ENCODE results near the gene IGFL2. TPM values are rescaled to one million over a fixed set of nuclear protein-coding genes. Genes with fewer than 3 reads are reported as not detected.
A peak's percentile ranks its signal among the peaks of the same experiment; 100 is the strongest.
"Not testable (repeated sequence)": the region's sequence is repeated elsewhere in the genome, so short reads cannot be mapped to it uniquely, and the experiment has no call there.

Gene IGFL2
- total RNA-seq, 1 donor from 2014 or later = 0.23 TPM

DNA sequence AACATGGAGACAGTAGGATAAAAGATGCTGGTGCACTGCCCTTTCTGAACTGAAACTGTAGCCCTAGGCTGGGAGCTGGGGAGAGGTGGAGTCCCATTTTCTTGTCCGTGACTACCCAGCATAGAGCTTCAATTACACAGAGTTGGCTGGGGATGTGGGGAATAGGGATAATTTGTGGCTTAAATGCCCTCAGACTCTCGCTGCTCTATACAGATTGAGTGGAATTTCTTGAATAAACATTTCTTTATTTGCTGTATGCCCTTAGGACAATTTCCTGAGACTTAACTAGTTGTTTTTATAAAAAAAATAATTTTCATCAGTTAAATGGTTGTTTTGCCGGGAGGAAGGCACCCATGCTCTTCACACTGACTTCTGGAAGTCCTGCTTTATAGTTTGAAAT lies 7.2 kb downstream of the IGFL2 start:
- Mint-ChIP-seq H3K9me3 (no peaks in the 10 kb centered on the region), H3K4me1 (ENCODE audit: low read depth) (no peaks in the 10 kb centered on the region), H3K4me3 (no peak overlapping the region), H3K27me3 (ENCODE audit: insufficient read depth) (peaks cover 22% of the 10 kb centered on the region), H3K27ac (no peak overlapping the region), H3K36me3 (ENCODE audit: low read depth) (no peaks in the 10 kb centered on the region)
- intact Hi-C loops (cut with micrococcal nuclease) = no loop called here
- DNase-seq (ENCODE audit: low spot score) = no peak

DNA sequence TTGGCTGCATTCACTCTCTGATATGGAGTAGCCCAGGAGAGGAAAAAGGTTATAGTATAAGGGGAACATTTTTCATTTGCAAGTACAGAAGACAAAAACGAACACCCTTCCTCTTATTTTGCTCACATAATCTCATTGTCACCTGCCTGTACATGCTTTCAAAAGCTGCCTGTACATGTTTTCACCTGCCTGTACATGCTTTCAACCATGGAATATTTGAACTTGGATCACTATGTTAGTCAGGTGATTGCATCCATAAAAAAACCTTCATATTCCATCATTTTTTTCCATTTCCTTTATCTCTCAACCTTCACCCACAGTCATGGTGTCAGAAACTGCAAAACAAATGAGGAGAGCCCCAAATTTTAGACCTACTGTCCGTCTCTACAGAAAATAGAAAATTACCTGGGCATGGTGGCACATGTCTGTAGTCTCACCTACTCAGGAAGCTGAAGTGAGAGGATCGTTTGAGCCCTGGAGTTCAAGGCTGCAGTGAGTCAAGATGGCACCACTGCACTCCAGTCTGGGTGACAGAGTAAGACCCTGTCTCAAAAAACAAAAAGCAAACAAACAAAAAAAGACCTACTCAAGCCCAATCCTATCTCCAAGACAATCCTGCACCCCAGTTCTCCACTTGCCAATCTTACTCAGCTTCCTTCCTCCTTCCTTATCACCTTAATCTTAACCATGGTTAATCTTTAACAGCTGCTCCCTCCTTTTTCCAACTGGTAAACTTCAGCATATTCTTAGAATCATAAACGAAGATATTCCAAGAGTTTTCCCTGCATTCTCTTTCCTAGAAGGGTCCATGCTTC lies 11.6 kb downstream of the IGFL2 start:
- intact Hi-C loops (cut with micrococcal nuclease) = no loop called here
- H3K4me3 Mint-ChIP-seq = no peak overlapping the region
- peaks cover 11% of the 10 kb centered on the region for H3K27me3 Mint-ChIP-seq (ENCODE audit: insufficient read depth)
- peaks cover 9% of the 10 kb centered on the region for H3K9me3 Mint-ChIP-seq
- H3K27ac Mint-ChIP-seq = no peak overlapping the region
- H3K36me3 Mint-ChIP-seq (ENCODE audit: low read depth) = no peaks in the 10 kb centered on the region
- no peak for DNase-seq (ENCODE audit: low spot score)
- H3K4me1 Mint-ChIP-seq (ENCODE audit: low read depth) = no peaks in the 10 kb centered on the region

DNA sequence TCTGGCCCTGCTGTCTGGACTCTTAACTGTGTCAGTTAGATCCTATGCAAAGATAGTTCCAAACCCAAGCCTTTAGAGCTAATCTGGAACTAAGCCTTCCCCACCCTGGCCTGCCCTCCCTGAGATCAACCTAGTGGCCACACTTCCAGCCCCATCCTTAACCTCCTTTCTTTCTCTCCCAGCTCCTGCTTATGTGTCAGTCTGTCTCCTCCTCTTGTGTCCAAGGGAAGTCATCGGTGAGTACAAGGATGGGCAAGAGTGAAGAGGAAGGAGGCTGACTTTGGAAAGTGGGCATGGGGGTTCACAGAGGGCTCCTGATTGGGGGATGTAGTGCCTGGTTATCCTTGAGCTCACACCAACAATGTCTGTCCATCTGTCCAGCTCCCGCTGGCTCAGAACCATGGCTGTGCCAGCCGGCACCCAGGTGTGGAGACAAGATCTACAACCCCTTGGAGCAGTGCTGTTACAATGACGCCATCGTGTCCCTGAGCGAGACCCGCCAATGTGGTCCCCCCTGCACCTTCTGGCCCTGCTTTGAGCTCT lies 12.3 kb downstream of the IGFL2 start:
- DNase-seq (ENCODE audit: low spot score) = no peak
- Mint-ChIP-seq H3K27me3 (ENCODE audit: insufficient read depth) (peaks cover 11% of the 10 kb centered on the region), H3K4me1 (ENCODE audit: low read depth) (no peaks in the 10 kb centered on the region), H3K27ac (no peak overlapping the region), H3K36me3 (ENCODE audit: low read depth) (no peaks in the 10 kb centered on the region), H3K9me3 (peaks cover 9% of the 10 kb centered on the region), H3K4me3 (no peak overlapping the region)
- intact Hi-C loops (cut with micrococcal nuclease) = no loop called here

DNA sequence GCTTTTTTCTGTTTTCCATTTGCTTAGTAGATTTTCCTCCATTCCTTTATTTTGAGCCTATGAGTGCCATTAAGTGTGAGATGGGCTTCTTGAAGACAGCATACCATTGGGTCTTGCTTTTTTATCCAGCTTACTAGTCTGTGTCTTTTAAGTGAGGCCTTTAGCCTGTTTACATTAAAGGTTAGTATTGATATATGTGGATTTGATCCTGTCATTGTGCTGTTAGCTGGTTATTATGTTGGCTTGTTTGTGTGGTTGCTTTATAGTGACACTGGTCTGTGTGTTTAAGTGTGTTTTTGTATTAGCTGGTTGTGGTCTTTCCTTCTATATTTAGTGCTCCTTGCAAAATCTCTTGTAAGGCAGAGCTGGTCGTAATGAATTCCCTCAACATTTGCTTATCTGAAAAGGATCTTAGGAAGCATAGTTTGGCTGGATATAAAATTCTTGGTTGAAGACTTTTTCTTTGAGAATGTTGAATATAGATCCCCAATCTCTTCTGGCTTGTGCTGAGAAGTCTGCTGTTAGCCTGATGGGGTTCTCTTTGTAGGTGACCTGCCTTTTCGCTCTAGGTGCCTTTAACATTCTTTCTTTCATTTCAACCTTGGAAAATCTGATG lies 13.7 kb downstream of the IGFL2 start:
- H3K36me3 Mint-ChIP-seq (ENCODE audit: low read depth); H3K27ac Mint-ChIP-seq; H3K4me1 Mint-ChIP-seq (ENCODE audit: low read depth); H3K9me3 Mint-ChIP-seq; intact Hi-C loops (cut with micrococcal nuclease); H3K4me3 Mint-ChIP-seq; DNase-seq (ENCODE audit: low spot score): not testable (repeated sequence)
- peaks cover 11% of the 10 kb centered on the region for H3K27me3 Mint-ChIP-seq (ENCODE audit: insufficient read depth)

DNA sequence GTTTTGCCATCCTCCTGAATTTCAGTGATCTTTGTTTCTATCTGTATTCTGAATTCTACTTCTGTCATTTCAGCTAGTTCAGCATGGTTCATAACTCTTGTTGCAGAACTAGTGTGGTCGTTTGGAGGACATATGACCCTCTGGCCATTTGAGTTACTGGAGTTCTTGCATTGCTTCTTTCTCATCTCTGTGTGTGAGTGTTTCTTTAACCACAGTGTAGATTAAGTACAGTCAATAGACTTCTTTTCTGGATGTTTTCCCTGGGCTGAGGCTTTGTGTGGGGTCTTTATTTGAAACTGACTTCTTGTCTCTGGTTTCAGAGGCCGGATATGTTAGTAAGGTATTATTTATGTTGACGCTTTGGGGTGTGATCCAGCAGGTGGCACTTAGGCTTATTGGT lies 14.7 kb downstream of the IGFL2 start:
- intact Hi-C loops (cut with micrococcal nuclease) = no loop called here
- no peak overlapping the region for H3K27ac Mint-ChIP-seq
- H3K9me3 Mint-ChIP-seq = peaks cover 9% of the 10 kb centered on the region
- peaks cover 2% of the 10 kb centered on the region for H3K27me3 Mint-ChIP-seq (ENCODE audit: insufficient read depth)
- DNase-seq (ENCODE audit: low spot score) = no peak
- no peak overlapping the region for H3K4me3 Mint-ChIP-seq
- no peaks in the 10 kb centered on the region for H3K36me3 Mint-ChIP-seq (ENCODE audit: low read depth)
- H3K4me1 Mint-ChIP-seq (ENCODE audit: low read depth) = no peaks in the 10 kb centered on the region

DNA sequence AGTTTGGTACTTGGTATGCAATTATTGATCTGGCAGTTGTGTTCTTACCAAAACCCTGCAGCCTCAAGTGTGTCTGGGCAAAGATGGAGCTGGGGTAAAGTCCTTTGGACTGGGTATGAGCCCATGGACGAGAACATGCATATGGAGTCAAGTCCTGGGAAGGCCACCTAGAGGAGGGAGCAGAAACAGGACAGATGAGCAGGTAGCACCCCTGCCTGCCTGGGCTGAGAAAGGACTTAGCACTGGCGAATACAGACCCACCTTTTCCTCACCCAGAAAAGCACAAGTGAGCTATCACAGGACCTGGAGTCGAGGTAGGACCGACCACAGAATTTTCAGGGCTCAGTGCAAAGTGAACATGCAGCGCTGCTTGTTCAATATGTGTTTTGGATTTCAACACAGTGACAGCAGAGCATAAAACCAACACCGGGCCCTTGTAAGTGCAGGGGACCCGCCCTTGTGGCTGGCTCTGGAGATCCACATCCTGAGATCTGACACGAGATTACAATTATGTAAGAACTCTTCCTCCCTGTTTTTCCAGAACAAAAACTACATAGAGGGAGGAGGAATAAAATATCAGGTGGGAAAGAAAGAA lies 25.9 kb downstream of the IGFL2 start:
- DNase-seq (ENCODE audit: low spot score) = no peak
- H3K4me3 Mint-ChIP-seq = no peak overlapping the region
- H3K4me1 Mint-ChIP-seq (ENCODE audit: low read depth) = no peaks in the 10 kb centered on the region
- H3K27ac Mint-ChIP-seq = no peak overlapping the region
- intact Hi-C loops (cut with micrococcal nuclease) = no loop called here
- peaks cover 20% of the 10 kb centered on the region for H3K27me3 Mint-ChIP-seq (ENCODE audit: insufficient read depth)
- no peaks in the 10 kb centered on the region for H3K36me3 Mint-ChIP-seq (ENCODE audit: low read depth)
- H3K9me3 Mint-ChIP-seq = no peaks in the 10 kb centered on the region

DNA sequence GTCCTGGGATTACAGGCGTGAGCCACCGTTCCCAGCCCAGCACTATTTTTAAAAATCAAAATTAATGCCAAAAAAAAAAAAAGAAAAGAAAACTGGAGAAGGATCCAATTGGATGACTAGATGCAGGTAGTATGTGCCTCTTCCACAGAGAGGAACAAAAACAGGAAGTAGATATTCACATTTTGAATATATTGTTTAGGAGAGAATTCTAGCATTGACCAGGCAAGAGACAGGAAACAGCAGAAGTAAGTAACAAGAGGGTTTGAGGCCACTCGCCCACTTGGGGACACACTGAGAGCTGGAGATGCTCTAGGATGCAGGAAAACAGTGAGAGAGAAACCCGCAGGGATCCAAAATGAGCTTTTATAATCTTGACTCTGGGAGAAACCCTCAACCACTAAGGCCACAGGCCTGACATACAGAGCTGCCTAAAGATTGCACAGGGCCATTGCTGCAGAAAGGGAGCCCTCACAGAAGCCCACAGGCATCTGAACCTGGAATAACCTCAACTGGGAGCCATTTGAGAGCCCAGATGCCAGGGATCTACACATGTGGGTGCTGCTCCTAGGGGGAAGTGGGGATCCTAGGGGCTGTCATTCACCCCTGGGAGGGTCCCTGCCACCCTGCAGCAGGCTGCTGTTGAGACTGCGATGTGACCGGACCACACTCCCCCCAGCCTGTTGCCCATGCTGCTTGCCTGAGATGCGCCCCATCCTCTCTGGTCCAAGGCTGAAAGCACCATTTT lies 28.2 kb downstream of the IGFL2 start:
- DNase-seq (ENCODE audit: low spot score) = no peak
- Mint-ChIP-seq H3K36me3 (ENCODE audit: low read depth) (no peaks in the 10 kb centered on the region), H3K9me3 (no peaks in the 10 kb centered on the region), H3K4me3 (no peak overlapping the region), H3K27ac (no peak overlapping the region), H3K27me3 (ENCODE audit: insufficient read depth) (peaks cover 16% of the 10 kb centered on the region), H3K4me1 (ENCODE audit: low read depth) (peaks cover 2% of the 10 kb centered on the region)
- intact Hi-C loops (cut with micrococcal nuclease) = no loop called here

DNA sequence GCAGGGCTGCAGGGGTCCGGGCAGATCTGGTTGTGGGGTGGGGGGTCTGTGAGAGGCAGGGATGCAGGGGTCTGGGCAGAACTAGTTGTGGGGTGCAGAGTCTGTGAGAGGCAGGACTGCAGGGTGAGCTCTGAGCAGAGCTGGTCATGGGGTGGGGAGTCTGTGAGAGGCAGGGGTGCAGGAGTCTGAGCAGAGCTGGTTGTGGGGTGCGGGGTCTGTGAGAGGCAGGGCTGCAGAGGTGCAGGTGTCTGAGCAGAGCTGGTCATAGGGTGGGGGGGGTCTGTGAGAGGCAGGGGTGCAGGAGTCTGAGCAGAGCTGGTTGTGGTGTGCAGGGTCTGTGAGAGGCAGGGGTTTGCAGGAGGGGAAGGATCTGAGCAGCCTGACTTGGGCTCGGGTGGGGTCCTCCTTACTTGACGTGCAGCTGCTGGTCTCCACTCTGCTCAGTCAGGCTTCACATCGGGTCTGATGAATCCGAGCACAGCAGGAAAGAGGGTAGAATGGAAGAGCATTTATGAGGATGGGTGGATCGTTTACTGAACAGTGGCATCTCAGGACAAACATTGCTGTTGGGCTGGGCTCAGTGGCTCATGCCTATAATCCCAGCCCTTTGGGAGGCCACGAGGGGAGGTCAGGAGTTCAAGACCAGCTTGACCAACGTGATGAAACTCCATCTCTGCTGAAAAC lies 31.2 kb downstream of the IGFL2 start:
- Mint-ChIP-seq H3K36me3 (ENCODE audit: low read depth) (no peaks in the 10 kb centered on the region), H3K9me3 (no peaks in the 10 kb centered on the region), H3K4me3 (no peak overlapping the region), H3K4me1 (ENCODE audit: low read depth) (peaks cover 8% of the 10 kb centered on the region), H3K27me3 (ENCODE audit: insufficient read depth) (peaks cover 10% of the 10 kb centered on the region), H3K27ac (no peak overlapping the region)
- DNase-seq (ENCODE audit: low spot score) = no peak
- intact Hi-C loops (cut with micrococcal nuclease) = no loop called here

DNA sequence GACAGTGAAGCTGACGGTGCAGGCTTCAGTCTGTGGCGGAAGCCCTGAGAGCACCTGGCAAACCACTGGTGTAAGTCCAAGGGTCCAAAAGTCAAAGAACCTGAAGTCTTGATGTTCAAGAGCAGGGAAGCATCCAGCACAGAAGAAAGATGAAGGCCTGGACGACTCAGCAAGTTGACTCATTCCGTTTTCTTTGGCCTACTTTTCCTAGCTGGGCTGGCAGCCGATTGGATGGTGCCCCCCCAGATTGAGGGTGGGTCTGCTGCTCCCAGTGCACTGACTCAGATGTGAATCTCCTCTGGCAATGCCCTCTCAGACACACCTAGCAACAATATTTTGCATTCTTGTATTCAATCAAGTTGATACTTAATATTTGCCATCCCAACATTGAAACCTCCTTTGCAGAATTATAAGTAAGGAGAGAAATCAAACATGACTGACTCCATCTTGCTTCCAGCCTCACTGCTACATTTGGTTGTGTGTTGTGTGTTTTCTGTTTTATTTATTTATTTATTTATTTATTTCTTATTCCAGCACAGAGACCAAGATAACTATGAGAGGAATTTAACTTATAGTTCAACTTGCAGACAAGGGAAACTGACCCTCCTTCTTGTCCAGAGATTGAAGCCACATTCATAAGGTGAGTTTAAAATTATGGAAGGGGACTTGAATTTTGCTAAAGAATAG lies 32.8 kb downstream of the IGFL2 start:
- Mint-ChIP-seq H3K27ac (no peak overlapping the region), H3K27me3 (ENCODE audit: insufficient read depth) (peaks cover 10% of the 10 kb centered on the region), H3K4me3 (no peak overlapping the region), H3K9me3 (no peaks in the 10 kb centered on the region), H3K4me1 (ENCODE audit: low read depth) (peaks cover 23% of the 10 kb centered on the region), H3K36me3 (ENCODE audit: low read depth) (no peaks in the 10 kb centered on the region)
- intact Hi-C loops (cut with micrococcal nuclease) = no loop called here
- DNase-seq (ENCODE audit: low spot score) = no peak

DNA sequence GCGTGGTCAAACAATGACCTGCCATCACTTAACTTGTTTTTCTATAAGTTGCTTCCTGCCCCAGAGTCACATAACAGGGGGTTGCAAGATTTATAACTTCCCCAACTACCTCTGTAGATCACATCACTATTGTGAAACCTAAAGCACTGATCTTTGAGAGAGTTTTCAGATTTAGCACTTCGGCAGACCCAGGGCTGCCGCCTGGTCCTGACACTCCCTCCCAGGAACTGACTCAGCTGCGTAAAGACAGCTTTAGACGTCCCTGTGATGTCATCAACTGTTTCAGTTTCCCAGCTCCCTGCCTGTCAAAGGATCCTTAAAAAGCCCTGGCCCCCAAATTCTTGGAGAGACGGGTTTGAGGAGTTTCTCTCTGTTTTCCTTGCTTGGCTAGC lies 33.3 kb downstream of the IGFL2 start:
- peaks cover 7% of the 10 kb centered on the region for H3K27me3 Mint-ChIP-seq (ENCODE audit: insufficient read depth)
- intact Hi-C loops (cut with micrococcal nuclease) = no loop called here
- no peak overlapping the region for H3K4me3 Mint-ChIP-seq
- DNase-seq (ENCODE audit: low spot score) = no peak
- H3K9me3 Mint-ChIP-seq = no peaks in the 10 kb centered on the region
- peaks cover 23% of the 10 kb centered on the region for H3K4me1 Mint-ChIP-seq (ENCODE audit: low read depth)
- peak overlapping the region; percentile 31 for H3K27ac Mint-ChIP-seq
- H3K36me3 Mint-ChIP-seq (ENCODE audit: low read depth) = no peaks in the 10 kb centered on the region

DNA sequence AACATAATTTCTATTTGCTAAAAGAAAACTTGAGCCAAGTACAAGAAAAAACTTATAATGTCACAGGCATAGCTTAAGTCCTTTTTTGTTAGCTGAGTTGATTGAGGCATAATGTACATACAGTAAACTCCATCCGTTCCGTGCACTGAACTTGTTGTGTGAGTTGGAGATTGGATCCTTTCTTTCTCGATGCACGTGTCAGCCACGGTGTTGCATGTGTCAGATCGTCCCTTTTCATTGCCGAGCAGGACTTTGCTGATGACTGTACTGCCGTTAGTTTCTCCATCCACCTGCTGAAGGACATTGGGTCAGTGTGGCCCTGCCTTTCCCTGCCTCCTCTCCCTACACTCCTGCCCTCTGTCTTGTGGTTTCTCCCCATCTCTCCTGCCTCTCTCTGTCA lies 34.4 kb downstream of the IGFL2 start:
- DNase-seq (ENCODE audit: low spot score) = no peak
- Mint-ChIP-seq H3K4me1 (ENCODE audit: low read depth) (peaks cover 23% of the 10 kb centered on the region), H3K27ac (no peak overlapping the region), H3K27me3 (ENCODE audit: insufficient read depth) (peaks cover 12% of the 10 kb centered on the region), H3K36me3 (ENCODE audit: low read depth) (no peaks in the 10 kb centered on the region), H3K9me3 (no peaks in the 10 kb centered on the region), H3K4me3 (no peak overlapping the region)
- intact Hi-C loops (cut with micrococcal nuclease) = no loop called here
